SK-N-SH treated with all-trans-retinoic acid at 6 μM for 48 hours (cell line): Measurements from ENCODE around the gene LYVE1.

Source experiments
- ARNTL ChIP-seq: fragments of 450-650 bp; formaldehyde crosslinking; IDR thresholded peaks from 2 replicates; pipeline ENCODE4 v1.5.0; 2020; ENCODE audit warnings: low read depth, mild to moderate bottlenecking, moderate library complexity, borderline replicate concordance
- ESRRG ChIP-seq: fragments of 250-450 bp; sonication (Bioruptor Pico); IDR thresholded peaks from 2 replicates; pipeline ENCODE4 v1.6.1; 2021; ENCODE audit warnings: mild to moderate bottlenecking
- PATZ1 ChIP-seq: fragments of 250-450 bp; sonication (Bioruptor Pico); IDR thresholded peaks from 2 replicates; pipeline ENCODE4 v1.8.0; 2020; ENCODE audit warnings: mild to moderate bottlenecking, moderate library complexity, borderline replicate concordance
- POU6F1 ChIP-seq: fragments of 250-450 bp; sonication (Bioruptor Pico); IDR thresholded peaks from 2 replicates; pipeline ENCODE4 v1.8.0; 2021; ENCODE audit warnings: low read depth, mild to moderate bottlenecking, moderate library complexity, borderline replicate concordance
- RARB ChIP-seq: fragments of 250-450 bp; sonication (Bioruptor Pico); IDR thresholded peaks from 2 replicates; pipeline ENCODE4 v1.8.0; 2021; ENCODE audit warnings: mild to moderate bottlenecking, moderate library complexity
- TCF4 ChIP-seq: fragments of 250-450 bp; sonication (Bioruptor Pico); IDR thresholded peaks from 2 replicates; pipeline ENCODE4 v1.8.0; 2021; ENCODE audit warnings: mild to moderate bottlenecking, moderate library complexity, borderline replicate concordance
- ZC3H10 ChIP-seq: fragments of 250-450 bp; sonication (Bioruptor Pico); IDR thresholded peaks from 2 replicates; pipeline ENCODE4 v1.5.1; 2021; ENCODE audit warnings: mild to moderate bottlenecking, moderate library complexity
- ZFP3 ChIP-seq: fragments of 250-450 bp; sonication (Bioruptor Pico); IDR thresholded peaks from 2 replicates; pipeline ENCODE4 v1.5.0; 2020; ENCODE audit warnings: mild to moderate bottlenecking, moderate library complexity
- ZFP30 ChIP-seq: fragments of 450-650 bp; formaldehyde crosslinking; IDR thresholded peaks from 2 replicates; pipeline ENCODE4 v1.5.0; 2022; ENCODE audit warnings: mild to moderate bottlenecking, moderate library complexity
- ZNF565 ChIP-seq: fragments of 450-650 bp; formaldehyde crosslinking; conservative IDR thresholded peaks from 2 replicates; pipeline ENCODE4 v1.5.0; 2020; ENCODE audit warnings: low read depth, mild to moderate bottlenecking, moderate library complexity
- ZNF8 ChIP-seq: fragments of 450-650 bp; formaldehyde crosslinking; IDR thresholded peaks from 2 replicates; pipeline ENCODE4 v1.5.0; 2020; ENCODE audit warnings: mild to moderate bottlenecking, moderate library complexity
- TF ChIP-seq, protein P1 (sequence below): fragments of 250-450 bp; sonication (Bioruptor Pico); IDR thresholded peaks from 2 replicates; pipeline ENCODE4 v1.5.0; 2020; ENCODE audit warnings: mild to moderate bottlenecking, moderate library complexity

DNA sequence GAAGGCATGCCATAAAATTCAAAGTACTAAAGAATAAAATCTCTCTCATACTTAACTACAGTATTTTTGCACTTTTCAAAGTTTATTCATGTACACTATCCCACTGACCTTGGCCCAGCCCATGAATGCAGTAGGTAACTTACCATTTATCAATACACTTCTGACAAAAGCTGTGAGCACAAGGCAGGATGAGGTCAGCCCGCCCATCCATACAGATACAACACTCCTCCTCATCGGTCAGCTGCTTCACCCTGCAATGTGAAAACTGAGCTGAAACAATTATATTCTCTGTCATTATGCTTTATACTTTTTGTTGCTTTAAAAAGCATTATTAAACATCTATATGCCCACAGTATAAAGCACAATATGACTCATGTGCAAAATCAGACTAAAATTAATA is 49.6 kb downstream of the LYVE1 start:
- TF ChIP-seq RARB (CRISPR knock-in tag) (no peak), ZFP30 (no peak), ESRRG (CRISPR knock-in tag) (no peak), ZNF565 (CRISPR knock-in tag) (no peak), TCF4 (CRISPR knock-in tag) (no peak), ARNTL (CRISPR knock-in tag) (no peak), PATZ1 (CRISPR knock-in tag) (no peak), ZNF8 (CRISPR knock-in tag) (no peak), ZC3H10 (CRISPR knock-in tag) (no peak), ZFP3 (CRISPR knock-in tag) (no peak), POU6F1 (CRISPR knock-in tag) (no peak)
- TF ChIP-seq, protein P1, sequence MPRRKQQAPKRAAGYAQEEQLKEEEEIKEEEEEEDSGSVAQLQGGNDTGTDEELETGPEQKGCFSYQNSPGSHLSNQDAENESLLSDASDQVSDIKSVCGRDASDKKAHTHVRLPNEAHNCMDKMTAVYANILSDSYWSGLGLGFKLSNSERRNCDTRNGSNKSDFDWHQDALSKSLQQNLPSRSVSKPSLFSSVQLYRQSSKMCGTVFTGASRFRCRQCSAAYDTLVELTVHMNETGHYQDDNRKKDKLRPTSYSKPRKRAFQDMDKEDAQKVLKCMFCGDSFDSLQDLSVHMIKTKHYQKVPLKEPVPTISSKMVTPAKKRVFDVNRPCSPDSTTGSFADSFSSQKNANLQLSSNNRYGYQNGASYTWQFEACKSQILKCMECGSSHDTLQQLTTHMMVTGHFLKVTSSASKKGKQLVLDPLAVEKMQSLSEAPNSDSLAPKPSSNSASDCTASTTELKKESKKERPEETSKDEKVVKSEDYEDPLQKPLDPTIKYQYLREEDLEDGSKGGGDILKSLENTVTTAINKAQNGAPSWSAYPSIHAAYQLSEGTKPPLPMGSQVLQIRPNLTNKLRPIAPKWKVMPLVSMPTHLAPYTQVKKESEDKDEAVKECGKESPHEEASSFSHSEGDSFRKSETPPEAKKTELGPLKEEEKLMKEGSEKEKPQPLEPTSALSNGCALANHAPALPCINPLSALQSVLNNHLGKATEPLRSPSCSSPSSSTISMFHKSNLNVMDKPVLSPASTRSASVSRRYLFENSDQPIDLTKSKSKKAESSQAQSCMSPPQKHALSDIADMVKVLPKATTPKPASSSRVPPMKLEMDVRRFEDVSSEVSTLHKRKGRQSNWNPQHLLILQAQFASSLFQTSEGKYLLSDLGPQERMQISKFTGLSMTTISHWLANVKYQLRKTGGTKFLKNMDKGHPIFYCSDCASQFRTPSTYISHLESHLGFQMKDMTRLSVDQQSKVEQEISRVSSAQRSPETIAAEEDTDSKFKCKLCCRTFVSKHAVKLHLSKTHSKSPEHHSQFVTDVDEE (CRISPR knock-in tag): no peak
